GM12878 (cell line): ENCODE results near the gene MFN1. TPM values are rescaled to one million over a fixed set of nuclear protein-coding genes. Genes with fewer than 3 reads are reported as not detected.

Source experiments
- ATAC-seq: fragments of 200-7000 bp; cut with Tn5 transposase; 3 replicates; pipeline ENCODE4 v1.9.1; 2020; ENCODE audit warnings: mild to moderate bottlenecking, moderate library complexity
- BruUV-seq: library from RNA; stranded (reverse); fragments of 400-500 nt; replicated peaks from 2 replicates; lab custom pipeline; 2021; lab: Mats Ljungman, UMichigan
- CTCF ChIA-PET: fragments of 300-600 bp; sonication (Branson Sonifier 250); formaldehyde crosslinking; extraction: SDS; loops from one replicate; lab custom pipeline; 2021; ENCODE audit warnings: inconsistent platforms; lab: Yijun Ruan, JAX
- POLR2A ChIA-PET: fragments of 350-600 bp; formaldehyde crosslinking; extraction: SDS; loops from one replicate; lab custom pipeline; 2021; ENCODE audit warnings: inconsistent platforms; lab: Charles Lee
- RAD21 ChIA-PET: fragments of 300-600 bp; sonication (Branson Sonifier 250); formaldehyde crosslinking; loops from one replicate; lab custom pipeline; 2023; ENCODE audit warnings: antibody characterized with exemption; ENCODE audit not compliant: unreplicated experiment; lab: Charles Lee
- SMC1A ChIA-PET: fragments of 300-600 bp; sonication (Branson Sonifier 250); formaldehyde crosslinking; loops from one replicate; lab custom pipeline; 2023; ENCODE audit not compliant: unreplicated experiment, uncharacterized antibody; lab: Charles Lee
- DNase-seq: peaks from one replicate; pipeline ENCODE4 v3.0.0-alpha.2; 2011; ENCODE audit warnings: low read depth, low spot score
- FAIRE-seq: peaks from 3 replicates; lab custom pipeline; 2011; peaks lifted over from hg19 to GRCh38; lab: Jason Lieb, UNC
- H2AFZ ChIP-seq: 2 replicates; pipeline ENCODE4 v1.6.0; 2011; ENCODE audit warnings: low read depth, low read length, control low read depth; ENCODE audit not compliant: control insufficient read depth
- H3K27ac ChIP-seq: 2 replicates; pipeline ENCODE4 v1.5.1; 2011; ENCODE audit warnings: control low read depth; ENCODE audit not compliant: control insufficient read depth, insufficient read depth
- H3K27me3 ChIP-seq, 2 experiments: replicated peaks in 1 of 2; 2 replicates each; pipeline versions ENCODE4 v1.6.0 to v1.6.1; 2011; ENCODE audit warnings: low read length in 1 of 2; ENCODE audit not compliant: control insufficient read depth in 2 of 2, insufficient read depth in 2 of 2
- H3K36me3 ChIP-seq, 2 experiments: 2 replicates each; pipeline ENCODE4 v1.5.1; 2011; ENCODE audit warnings: low read length in 1 of 2; ENCODE audit not compliant: control insufficient read depth in 2 of 2, insufficient read depth in 2 of 2
- H3K4me1 ChIP-seq: 2 replicates; pipeline ENCODE4 v1.6.1; 2011; ENCODE audit warnings: mild to moderate bottlenecking, low read length, moderate library complexity, mixed read lengths; ENCODE audit not compliant: control insufficient read depth, insufficient read depth
- H3K4me2 ChIP-seq: 2 replicates; pipeline ENCODE4 v1.6.0; 2011; ENCODE audit warnings: control low read depth; ENCODE audit not compliant: control insufficient read depth, insufficient read depth
- H3K4me3 ChIP-seq: fragments of 200-600 bp; sonication (generic); 2 replicates; pipeline ENCODE4 v1.5.1; 2016
- H3K79me2 ChIP-seq: 2 replicates; pipeline ENCODE4 v1.6.0; 2011; ENCODE audit warnings: low read length; ENCODE audit not compliant: control insufficient read depth, insufficient read depth
- H3K9ac ChIP-seq: 2 replicates; pipeline ENCODE4 v1.8.0; 2011; ENCODE audit warnings: low read length, control low read depth, mixed read lengths; ENCODE audit not compliant: control insufficient read depth, insufficient read depth
- H3K9me3 ChIP-seq: replicated peaks from 3 replicates; pipeline ENCODE4 v1.5.1; 2011; ENCODE audit warnings: mild to moderate bottlenecking, low read length; ENCODE audit not compliant: control insufficient read depth, insufficient read depth
- H4K20me1 ChIP-seq: 2 replicates; pipeline ENCODE4 v1.6.0; 2011; ENCODE audit not compliant: control insufficient read depth, insufficient read depth
- ATF7 ChIP-seq: fragments of 450-650 bp; IDR thresholded peaks from 2 replicates; pipeline ENCODE4 v1.6.1; 2016; ENCODE audit warnings: low read depth, mild to moderate bottlenecking
- DPF2 ChIP-seq: fragments of 450-650 bp; IDR thresholded peaks from 2 replicates; pipeline ENCODE4 v1.6.1; 2017; ENCODE audit warnings: mild to moderate bottlenecking
- SMAD5 ChIP-seq: IDR thresholded peaks from 2 replicates; pipeline ENCODE4 v1.6.1; 2016; ENCODE audit warnings: antibody characterized with exemption, low read depth
- SREBF2 ChIP-seq: IDR thresholded peaks from 2 replicates; pipeline ENCODE4 v1.6.1; 2012; ENCODE audit warnings: mild to moderate bottlenecking, low read length
- YBX1 ChIP-seq: fragments of 450-650 bp; IDR thresholded peaks from 2 replicates; pipeline ENCODE4 v1.6.1; 2016; ENCODE audit warnings: antibody characterized with exemption
- ZNF622 ChIP-seq: fragments of 450-650 bp; IDR thresholded peaks from 2 replicates; pipeline ENCODE4 v1.6.1; 2017; ENCODE audit warnings: mild to moderate bottlenecking, inconsistent platforms
- WGBS: methylation state at CpG from one replicate; pipeline ENCODE4 v1.1.6; 2016; ENCODE audit warnings: low lambda C conversion rate; ENCODE audit not compliant: insufficient replicate concordance, insufficient coverage; ENCODE audit errors: missing lambda C conversion rate; 5-methylcytosine and 5-hydroxymethylcytosine counted together
- in situ Hi-C: fragments of 300-500 bp; cut with MboI; formaldehyde crosslinking; loops from 9 replicates; pipeline ENCODE4 v1.14.3; 2018; ENCODE audit warnings: mixed read lengths
- intact Hi-C: fragments of 100-400 bp; cut with micrococcal nuclease; formaldehyde crosslinking; loops from one replicate; pipeline ENCODE4 v1.14.2; 2022; ENCODE audit not compliant: unreplicated experiment
- polyA plus RNA-seq, 11 experiments: library from polyadenylated mRNA; depleted of rRNA in 4 of 11; unstranded in 6 of 11; stranded (reverse) in 5 of 11; fragments of >200 nt; fragmentation: Nextera tagmentation in 4 of 11; fragmentation: Illumina TruSeq in 1 of 11; extraction: Ambion mirVana in 4 of 11; extraction: Trizol in 1 of 11; gene quantifications; 1 replicate in 1 of 11; 2 replicates in 10 of 11; pipeline versions ENCODE4 v1.2.1 to v1.2.3, GENCODE V29; 2011 to 2016; ENCODE audit warnings: inconsistent platforms in 2 of 11, missing spikeins in 2 of 11, low read depth in 1 of 11
- total RNA-seq, 4 experiments: library from RNA; depleted of rRNA in 3 of 4; stranded (reverse); fragments of >200 nt in 3 of 4; fragmentation: Illumina TruSeq in 1 of 4; extraction: Trizol in 1 of 4; gene quantifications; 2 replicates each; pipeline versions ENCODE4 v1.2.1 to v1.2.3, GENCODE V29; 2013 to 2021
- TF ChIP-seq, protein P1 (sequence below): IDR thresholded peaks from 2 replicates; pipeline ENCODE4 v1.6.1; 2012; ENCODE audit warnings: low read depth, low read length, improper control_type of control experiment
- TF ChIP-seq, protein P2 (sequence below): fragments of 150-350 bp; IDR thresholded peaks from 2 replicates; pipeline ENCODE4 v1.6.1; 2016; ENCODE audit warnings: low read depth, low read length
- TF ChIP-seq, protein P3 (sequence below): fragments of 450-650 bp; IDR thresholded peaks from 2 replicates; pipeline ENCODE4 v1.6.1; 2017; ENCODE audit warnings: antibody characterized with exemption, mild to moderate bottlenecking, moderate library complexity
- TF ChIP-seq, protein P4 (sequence below): fragments of 450-650 bp; IDR thresholded peaks from 2 replicates; pipeline ENCODE4 v1.6.1; 2016; ENCODE audit warnings: mild to moderate bottlenecking

MFN1 gene
- total and polyA plus RNA-seq, 10 of the 15 experiments (the other 5 are each of a cell fraction or from before 2014, with no cell fraction given): 14.4 to 120 (median 39.8) TPM

DNA sequence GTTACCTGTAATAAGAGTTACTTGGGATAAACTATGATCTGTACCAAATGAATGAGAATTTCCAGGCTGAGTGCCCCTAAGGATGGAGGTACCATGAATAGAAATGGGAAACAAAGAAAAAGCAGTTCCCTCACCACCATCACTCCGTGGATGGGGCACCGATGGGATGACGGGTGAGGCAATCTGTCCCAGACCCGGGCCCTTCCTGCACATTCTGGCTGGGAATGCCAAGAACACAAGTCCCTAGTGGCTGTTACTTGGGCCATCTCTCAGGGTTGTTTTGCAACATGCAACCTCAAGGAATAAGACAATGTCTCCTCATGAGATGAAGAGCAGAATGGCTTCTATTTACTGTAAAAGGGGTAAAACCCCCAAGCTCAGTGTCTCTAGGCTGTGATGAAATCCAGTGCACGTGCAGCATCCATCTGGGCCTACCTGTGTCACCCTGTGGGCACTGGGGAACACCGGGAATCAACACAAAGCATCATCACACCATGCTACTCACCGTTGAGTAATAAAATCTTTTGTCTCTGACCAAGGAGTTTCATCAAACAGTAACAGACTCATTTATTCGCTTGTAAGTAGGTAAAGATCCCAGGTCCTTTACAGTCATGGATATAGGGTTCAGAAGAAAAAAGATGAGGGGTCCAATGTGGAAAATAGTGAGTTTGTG is 81.5 kb downstream of the MFN1 start (continued):
- TF ChIP-seq, protein P1, sequence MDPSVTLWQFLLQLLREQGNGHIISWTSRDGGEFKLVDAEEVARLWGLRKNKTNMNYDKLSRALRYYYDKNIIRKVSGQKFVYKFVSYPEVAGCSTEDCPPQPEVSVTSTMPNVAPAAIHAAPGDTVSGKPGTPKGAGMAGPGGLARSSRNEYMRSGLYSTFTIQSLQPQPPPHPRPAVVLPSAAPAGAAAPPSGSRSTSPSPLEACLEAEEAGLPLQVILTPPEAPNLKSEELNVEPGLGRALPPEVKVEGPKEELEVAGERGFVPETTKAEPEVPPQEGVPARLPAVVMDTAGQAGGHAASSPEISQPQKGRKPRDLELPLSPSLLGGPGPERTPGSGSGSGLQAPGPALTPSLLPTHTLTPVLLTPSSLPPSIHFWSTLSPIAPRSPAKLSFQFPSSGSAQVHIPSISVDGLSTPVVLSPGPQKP: no peak
- TF ChIP-seq DPF2 (no peak), SREBF2 (no peak)

DNA sequence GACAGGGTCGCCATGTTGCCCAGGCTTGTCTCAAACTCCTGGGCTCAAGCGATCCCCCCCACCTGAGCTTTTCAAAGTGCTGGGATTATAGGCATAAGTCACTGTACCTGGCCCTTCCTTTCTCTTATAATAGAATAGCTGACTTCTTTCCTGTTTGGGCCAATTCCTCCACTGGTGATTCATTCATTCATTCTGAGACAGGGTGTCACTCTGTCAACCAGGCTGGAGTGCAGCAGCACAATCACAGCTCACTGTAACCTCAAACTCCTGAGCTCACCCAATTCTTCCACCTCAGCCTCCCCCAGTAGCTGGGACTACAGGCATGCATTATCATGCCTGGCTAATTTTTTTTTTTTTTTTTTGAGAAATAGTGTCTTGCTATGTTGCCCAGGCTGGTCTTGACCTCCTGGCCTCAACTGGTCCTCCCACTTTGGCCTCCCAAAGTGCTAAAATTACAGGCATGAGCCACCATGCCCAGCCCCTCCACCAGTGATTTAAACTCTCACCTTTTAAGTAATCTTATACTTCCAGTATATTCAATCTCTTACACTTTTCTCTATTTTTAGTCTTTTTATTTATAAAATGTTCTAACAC is 82.9 kb downstream of the MFN1 start:
- no peak for DNase-seq
- Histone ChIP-seq H3K4me2 (no peak overlapping the region), H3K27ac (no peak overlapping the region), H2AFZ (no peak overlapping the region), H3K36me3 (no peaks in the 10 kb centered on the region), H3K9ac (no peak overlapping the region), H4K20me1 (no peaks in the 10 kb centered on the region), H3K79me2 (no peaks in the 10 kb centered on the region), H3K9me3 (no peaks in the 10 kb centered on the region), H3K27me3 (no peaks in the 10 kb centered on the region), H3K4me3 (no peak overlapping the region), H3K4me1 (peaks cover 14% of the 10 kb centered on the region)
- WGBS: 79% methylated on average over 2 of the region's 2 CpGs
- no peak for FAIRE-seq
- no TSS peak for BruUV-seq
- POLR2A ChIA-PET: interaction anchor here (1.1 to 1.4 kb wide), 2 partner anchors 14 to 109 kb away, joined by 3 to 4 read pairs; no protein-coding TSS in a partner anchor
- SMC1A ChIA-PET: interaction anchor here (0.6 to 1.9 kb wide), 3 partner anchors 14 to 127 kb away, joined by 3 to 4 read pairs (median 3); no protein-coding TSS in a partner anchor
- TF ChIP-seq YBX1 (no peak), ZNF622 (no peak), ATF7 (no peak), SMAD5 (no peak)
- TF ChIP-seq, protein P2, sequence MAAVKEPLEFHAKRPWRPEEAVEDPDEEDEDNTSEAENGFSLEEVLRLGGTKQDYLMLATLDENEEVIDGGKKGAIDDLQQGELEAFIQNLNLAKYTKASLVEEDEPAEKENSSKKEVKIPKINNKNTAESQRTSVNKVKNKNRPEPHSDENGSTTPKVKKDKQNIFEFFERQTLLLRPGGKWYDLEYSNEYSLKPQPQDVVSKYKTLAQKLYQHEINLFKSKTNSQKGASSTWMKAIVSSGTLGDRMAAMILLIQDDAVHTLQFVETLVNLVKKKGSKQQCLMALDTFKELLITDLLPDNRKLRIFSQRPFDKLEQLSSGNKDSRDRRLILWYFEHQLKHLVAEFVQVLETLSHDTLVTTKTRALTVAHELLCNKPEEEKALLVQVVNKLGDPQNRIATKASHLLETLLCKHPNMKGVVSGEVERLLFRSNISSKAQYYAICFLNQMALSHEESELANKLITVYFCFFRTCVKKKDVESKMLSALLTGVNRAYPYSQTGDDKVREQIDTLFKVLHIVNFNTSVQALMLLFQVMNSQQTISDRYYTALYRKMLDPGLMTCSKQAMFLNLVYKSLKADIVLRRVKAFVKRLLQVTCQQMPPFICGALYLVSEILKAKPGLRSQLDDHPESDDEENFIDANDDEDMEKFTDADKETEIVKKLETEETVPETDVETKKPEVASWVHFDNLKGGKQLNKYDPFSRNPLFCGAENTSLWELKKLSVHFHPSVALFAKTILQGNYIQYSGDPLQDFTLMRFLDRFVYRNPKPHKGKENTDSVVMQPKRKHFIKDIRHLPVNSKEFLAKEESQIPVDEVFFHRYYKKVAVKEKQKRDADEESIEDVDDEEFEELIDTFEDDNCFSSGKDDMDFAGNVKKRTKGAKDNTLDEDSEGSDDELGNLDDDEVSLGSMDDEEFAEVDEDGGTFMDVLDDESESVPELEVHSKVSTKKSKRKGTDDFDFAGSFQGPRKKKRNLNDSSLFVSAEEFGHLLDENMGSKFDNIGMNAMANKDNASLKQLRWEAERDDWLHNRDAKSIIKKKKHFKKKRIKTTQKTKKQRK: no peak
- TF ChIP-seq, protein P3, sequence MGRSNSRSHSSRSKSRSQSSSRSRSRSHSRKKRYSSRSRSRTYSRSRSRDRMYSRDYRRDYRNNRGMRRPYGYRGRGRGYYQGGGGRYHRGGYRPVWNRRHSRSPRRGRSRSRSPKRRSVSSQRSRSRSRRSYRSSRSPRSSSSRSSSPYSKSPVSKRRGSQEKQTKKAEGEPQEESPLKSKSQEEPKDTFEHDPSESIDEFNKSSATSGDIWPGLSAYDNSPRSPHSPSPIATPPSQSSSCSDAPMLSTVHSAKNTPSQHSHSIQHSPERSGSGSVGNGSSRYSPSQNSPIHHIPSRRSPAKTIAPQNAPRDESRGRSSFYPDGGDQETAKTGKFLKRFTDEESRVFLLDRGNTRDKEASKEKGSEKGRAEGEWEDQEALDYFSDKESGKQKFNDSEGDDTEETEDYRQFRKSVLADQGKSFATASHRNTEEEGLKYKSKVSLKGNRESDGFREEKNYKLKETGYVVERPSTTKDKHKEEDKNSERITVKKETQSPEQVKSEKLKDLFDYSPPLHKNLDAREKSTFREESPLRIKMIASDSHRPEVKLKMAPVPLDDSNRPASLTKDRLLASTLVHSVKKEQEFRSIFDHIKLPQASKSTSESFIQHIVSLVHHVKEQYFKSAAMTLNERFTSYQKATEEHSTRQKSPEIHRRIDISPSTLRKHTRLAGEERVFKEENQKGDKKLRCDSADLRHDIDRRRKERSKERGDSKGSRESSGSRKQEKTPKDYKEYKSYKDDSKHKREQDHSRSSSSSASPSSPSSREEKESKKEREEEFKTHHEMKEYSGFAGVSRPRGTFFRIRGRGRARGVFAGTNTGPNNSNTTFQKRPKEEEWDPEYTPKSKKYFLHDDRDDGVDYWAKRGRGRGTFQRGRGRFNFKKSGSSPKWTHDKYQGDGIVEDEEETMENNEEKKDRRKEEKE: no peak
- TF ChIP-seq, protein P4, sequence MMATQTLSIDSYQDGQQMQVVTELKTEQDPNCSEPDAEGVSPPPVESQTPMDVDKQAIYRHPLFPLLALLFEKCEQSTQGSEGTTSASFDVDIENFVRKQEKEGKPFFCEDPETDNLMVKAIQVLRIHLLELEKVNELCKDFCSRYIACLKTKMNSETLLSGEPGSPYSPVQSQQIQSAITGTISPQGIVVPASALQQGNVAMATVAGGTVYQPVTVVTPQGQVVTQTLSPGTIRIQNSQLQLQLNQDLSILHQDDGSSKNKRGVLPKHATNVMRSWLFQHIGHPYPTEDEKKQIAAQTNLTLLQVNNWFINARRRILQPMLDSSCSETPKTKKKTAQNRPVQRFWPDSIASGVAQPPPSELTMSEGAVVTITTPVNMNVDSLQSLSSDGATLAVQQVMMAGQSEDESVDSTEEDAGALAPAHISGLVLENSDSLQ: no peak
- CTCF ChIA-PET: interaction anchor here (0.6 kb wide), 1 partner anchor 574 kb away, joined by 4 read pairs; no protein-coding TSS in a partner anchor
- ATAC-seq: no peak
- in situ Hi-C loops: no loop called here
- RAD21 ChIA-PET: no interaction called here
- intact Hi-C loops: no loop called here
